IPS-18c (cell line): ENCODE data around the gene CAPN5.

Experiments
- H3K4me3 ChIP-seq: 2 replicates; pipeline ENCODE4 v1.7.0; 2013; ENCODE audit warnings: low read depth, mild to moderate bottlenecking, low read length, moderate library complexity; ENCODE audit not compliant: insufficient read depth
- H3K9me3 ChIP-seq: one replicate; pipeline ENCODE4 v1.6.1; 2013; ENCODE audit warnings: mild to moderate bottlenecking, low read length, moderate library complexity; ENCODE audit not compliant: control insufficient read depth, insufficient read depth

The CAPN5 gene

DNA sequence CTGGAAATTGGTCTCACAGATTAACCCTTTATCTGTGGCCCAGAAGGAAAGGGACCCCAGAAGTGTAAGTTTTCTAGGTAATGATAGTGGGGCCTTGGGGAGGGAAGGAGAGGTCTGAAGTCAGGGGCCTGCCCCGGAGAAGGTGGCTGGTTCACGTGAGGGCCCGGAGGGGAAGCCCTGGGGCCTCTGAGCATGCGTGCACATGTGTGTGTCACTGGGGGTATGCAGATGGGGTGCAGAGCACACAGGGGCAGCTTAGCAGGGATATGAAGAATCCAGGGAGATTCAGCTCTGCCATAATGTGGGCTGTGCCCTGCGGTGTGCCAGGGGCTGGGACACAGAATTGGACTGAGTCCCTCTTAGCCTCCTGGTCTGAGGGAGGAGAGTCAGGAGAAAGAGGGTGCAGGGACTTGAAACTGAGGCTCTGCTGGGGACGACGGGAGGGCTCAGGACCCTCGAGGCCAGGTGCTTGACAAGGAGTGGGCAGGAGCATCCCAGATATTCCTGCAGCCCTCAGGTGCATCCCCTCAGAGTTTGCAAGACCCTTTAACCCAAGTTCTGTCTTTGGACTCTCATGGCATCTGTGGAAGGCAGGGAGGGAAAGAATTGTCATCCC is 76.7 kb downstream of the CAPN5 start:
- Histone ChIP-seq H3K4me3 (no peak overlapping the region), H3K9me3 (no peaks in the 10 kb centered on the region)

DNA sequence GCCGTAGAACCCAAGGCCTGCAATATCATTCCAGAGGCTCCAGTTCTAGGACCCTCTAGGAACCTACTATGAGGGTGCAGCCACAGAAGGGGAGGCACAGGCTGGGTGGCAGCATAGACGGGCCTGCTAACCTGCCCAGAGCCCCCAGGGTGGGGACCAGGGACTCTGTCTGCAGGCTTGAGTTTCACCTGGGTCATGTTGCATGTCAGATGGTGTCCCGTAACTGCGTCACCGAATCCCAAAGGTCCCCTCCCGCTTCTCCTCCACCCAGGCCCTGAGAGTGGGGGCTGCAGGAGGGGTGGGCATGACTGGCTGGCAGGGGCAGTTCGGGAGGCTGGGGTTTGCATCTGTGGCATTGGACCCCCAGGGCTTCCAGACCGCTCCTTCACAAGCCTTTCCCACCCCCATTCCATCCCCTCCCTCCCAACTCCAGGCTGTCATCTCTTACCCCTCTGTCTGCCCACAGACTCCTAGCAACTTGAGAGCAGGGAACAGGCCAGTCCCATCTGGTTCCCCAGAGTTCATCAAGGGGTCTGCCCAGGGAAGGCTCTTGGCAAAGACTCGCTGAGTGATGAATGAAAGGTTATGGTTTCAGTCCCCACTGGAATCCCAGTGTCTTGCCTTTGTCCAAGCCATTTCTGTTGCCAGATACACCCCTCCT is 77.6 kb downstream of the CAPN5 start:
- no peak overlapping the region for H3K4me3 ChIP-seq
- no peaks in the 10 kb centered on the region for H3K9me3 ChIP-seq

DNA sequence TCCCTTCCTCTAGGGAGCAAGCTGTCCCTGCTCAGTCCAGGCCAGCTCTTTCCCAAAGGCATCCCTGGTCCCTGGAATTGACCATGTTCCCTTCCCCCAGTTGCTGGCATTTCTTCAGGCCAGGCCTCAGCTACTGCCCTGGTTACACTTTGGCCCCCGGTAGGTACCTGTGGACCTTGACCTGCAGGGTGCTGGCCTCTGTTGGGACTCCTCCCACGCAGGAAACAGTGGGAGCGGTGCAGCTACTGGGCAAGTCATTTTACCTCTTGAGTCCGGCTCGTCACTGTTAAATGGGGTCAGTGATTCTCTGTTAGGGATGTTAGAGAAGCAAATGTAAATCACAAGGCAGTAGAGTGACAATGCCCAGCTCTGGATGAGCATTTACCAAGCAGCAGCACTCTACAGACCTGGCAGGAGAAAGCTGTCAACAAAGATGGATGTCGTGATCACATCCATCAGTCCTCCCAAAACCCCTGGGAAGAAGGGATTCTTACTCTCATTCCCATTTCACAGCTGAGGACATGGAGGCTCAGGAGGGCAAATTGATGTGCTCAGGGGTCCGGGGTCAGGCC is 78.2 kb downstream of the CAPN5 start:
- H3K4me3 ChIP-seq, result no peak overlapping the region
- H3K9me3 ChIP-seq, result no peaks in the 10 kb centered on the region

DNA sequence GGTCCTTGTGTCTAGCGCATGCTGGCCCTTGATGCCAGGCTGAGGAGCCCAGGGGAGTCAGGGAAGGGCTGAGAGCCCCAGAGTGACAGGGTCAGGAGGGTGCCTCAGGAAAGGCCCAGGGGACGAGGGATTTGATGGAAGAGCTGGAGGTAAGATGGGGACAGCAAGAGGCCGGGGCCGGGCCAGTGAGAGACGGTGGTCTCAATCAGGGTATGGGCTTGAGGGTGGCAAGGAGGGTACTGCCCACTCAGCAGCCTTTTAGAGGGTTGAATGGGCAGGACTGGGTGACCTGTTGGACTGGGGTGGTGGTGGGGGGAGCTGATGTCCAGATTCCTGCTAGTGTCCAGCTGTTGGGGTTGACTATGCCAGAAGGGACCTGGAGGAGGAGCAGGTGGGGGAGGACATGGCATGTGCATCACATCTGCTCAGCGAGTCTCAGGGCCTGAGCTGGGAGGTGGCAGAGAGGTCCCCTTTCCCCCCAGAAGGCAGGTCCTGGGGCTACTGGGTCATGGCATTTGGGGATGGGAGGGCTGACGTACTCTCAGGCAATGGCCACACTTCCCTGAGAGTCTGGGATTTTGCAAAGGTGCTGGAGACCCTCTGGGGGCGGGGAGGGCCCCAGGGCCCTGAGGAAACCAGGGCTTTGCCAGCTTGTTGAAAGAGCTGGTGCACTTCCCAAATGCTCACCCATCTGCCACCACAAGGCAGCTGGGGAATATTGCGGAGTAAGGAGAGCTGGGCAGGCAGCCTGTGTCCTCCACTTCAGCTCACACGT is 79.7 kb downstream of the CAPN5 start:
- Histone ChIP-seq H3K9me3 (no peaks in the 10 kb centered on the region), H3K4me3 (no peak overlapping the region)

DNA sequence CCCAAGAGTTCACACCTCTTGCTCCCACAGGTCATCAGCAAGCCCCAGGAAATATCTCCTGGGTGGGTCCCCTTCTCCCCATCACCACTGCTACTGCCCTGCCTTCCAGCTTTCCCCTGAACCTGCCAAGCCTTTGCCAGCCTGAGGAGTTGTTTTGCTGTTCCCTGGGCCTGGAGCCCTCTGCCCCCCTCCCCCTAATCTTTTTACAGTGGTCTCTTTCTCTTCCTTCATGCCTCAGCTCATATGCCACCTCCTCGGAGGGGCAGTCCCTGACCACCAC is 80.2 kb downstream of the CAPN5 start:
- H3K9me3 ChIP-seq, result no peaks in the 10 kb centered on the region
- 0 out of 2 replicates have a peak overlapping the region, but pooled peaks have one; percentile 62 for H3K4me3 ChIP-seq

DNA sequence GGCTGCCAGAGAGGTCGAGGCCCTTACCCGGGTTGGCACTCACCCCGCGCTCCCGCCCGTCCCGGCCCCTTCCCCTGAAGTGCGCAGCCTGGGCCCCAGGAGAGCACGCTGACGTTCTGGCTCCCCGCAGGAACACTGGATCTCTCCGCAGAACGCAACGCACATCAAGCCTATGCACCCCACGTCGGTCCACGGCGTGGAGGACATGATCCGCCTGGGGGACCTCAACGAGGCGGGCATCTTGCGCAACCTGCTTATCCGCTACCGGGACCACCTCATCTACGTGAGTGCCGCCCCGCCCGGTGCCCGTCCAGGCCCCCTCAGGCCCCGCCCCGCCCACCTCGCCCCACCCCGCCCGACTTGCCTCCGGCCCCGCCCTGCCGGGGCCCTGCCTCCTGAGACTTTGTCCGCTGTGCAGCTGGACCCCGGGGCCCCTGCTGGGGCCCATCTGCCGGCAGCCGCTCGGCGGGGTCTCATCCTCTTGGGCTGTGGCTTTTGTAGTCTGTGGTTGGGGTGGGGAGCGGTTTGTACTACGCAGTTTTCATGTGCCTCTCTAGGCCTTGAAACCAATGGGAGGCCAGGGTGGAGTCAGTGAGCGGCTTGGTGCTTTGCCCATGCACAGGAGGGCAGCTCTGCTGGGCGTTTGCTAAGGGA is 81.0 kb downstream of the CAPN5 start:
- Histone ChIP-seq H3K4me3 (peak overlapping the region; percentile 62), H3K9me3 (no peaks in the 10 kb centered on the region)

DNA sequence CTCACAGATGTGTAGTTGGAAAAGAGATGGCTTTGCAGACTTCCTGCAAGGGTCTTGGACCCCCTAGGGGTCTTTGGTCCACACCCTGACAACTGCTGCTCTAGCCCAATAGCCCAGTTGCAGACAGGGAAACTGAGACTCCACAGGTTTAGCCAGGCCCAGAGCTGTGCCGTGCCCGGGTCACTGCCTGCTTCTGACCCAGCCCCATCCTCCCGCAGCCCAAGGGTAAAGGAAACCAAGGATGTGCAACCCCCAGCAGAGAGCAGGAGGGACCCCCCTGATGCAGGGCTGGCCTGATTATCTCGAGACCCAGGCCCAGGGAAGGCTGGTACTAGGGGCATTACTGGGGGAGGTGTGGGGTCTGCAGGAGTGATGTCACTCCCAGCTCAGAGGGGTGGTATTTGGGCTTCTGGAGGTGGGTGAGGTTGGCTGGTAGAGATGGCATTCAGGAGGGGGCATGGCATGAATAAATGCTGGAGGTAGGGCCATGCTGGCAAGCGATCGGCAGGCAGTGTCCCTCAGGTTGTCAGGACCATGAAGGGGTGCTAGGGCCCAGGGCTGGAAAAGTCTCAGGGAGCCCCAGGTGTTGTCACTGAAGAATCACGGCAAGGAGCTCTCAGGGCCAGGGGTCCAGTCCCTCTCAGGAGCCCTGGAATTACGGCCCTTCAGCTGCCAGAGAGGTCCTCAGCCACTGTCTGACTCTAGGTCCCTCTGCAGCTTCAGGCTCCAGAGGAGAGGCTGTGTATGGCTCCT is 82.4 kb downstream of the CAPN5 start:
- H3K4me3 ChIP-seq, result no peak overlapping the region

DNA sequence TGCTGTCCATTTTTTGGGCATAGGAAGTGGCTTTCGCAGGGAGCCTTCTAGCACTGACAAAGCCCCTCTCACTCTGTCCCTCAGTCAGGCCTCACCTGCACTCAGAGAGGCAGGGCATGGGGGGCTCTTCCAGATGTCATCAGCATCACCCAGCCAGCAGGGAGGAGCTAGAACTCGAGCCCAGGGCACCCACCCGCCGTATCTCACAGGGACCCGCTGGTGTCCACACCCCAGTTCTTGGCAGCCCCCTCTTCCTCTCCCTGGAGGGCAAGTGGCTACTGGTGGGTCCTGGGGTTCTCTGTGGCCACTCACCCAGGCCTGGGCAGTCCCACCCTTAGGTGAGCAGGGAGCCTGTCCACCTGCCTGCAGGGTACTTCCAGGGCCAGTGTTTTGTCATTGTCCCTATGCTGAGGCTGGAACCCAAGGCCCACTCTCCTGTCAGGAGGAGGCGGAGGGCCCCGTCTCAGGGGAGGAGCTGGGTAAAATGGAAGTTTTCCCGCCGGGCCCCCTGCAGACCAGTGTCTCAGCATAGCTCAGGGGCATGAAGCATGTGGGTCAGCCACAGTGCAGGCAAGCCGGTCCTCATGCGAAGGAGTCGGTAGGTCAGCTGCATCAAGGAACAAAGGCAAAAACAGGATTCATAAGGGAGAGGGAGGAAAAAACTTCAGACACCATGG is 83.1 kb downstream of the CAPN5 start:
- no peaks in the 10 kb centered on the region for H3K9me3 ChIP-seq
- no peak overlapping the region for H3K4me3 ChIP-seq

More for the DNA sequence above, 82.4 kb downstream of the CAPN5 start:
- no peaks in the 10 kb centered on the region for H3K9me3 ChIP-seq

DNA sequence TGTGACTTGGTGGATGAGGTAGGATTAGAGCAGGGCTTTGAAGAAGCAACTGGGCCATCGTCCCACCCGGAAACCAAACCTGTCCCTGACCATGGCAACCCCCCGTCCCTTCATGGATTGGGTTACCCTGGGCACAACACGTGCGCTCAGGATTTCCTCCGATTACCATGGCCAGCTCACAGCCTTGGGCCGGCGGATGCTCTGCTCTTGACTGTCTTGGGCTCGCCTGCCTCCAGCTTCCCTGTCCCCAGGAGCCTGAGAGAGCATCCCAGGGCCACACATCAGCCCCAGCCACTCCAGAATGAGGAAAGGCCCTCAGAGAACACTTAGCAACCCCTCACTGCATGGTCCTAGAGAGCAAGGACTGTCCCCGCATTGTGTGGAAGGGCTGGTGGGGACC is 84.1 kb downstream of the CAPN5 start:
- no peaks in the 10 kb centered on the region for H3K9me3 ChIP-seq

DNA sequence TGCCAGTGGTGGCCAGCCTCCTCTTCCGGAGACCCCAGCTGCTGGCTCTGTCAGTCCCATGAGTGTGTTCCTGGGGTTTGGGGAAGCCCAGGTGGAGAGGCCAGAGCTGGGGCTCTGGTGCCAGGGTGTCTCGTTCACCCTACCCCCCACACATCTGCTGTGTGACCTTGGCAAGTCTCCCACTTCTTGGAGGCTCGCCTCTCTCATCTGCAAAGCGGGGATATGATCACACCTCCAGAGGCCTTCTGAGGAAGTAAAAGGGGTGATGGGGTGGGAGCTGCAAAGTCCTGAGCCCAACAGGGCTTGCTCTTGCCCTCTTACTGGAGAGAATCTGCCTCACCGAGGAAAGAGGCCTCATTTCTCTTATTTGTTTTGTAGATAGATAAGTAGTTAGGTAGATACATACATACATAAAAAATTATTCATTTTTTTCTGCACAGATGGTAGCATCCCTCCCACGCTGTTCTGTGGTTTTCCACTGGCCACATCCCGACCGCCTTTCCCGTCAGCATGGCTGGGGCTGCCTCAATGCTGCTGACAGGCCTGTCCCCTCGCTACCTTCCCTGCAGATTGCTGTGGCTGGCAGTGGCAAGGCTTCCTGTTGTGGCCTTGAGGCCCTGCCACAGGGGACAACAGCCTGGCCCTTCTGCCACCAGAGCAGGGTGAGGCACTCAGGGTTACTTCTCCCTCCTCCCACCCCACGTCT is 85.2 kb downstream of the CAPN5 start:
- no peaks in the 10 kb centered on the region for H3K9me3 ChIP-seq
- no peak overlapping the region for H3K4me3 ChIP-seq

More for the DNA sequence above, 84.1 kb downstream of the CAPN5 start:
- H3K4me3 ChIP-seq, result no peak overlapping the region

DNA sequence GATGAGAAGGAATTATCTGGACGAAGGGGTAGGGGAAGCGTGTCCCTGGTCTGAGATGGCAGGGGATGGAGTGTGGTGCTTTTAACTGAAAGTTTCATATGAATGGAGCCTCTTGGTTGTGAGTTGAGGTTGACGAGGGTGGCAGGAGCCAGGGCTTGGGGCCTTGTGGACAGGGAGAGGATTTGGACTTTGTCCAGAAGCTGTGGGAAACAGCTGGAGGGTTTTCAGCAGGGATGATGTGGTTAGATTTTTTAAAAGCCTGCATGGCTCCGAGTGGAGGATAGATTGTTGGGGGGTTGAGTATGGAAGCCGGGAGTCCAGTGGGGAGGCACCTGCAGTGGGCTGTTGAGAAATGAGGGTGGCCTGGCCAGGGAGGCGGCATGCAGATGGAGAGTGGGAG is 86.1 kb downstream of the CAPN5 start:
- H3K4me3 ChIP-seq, result no peak overlapping the region
- no peaks in the 10 kb centered on the region for H3K9me3 ChIP-seq

DNA sequence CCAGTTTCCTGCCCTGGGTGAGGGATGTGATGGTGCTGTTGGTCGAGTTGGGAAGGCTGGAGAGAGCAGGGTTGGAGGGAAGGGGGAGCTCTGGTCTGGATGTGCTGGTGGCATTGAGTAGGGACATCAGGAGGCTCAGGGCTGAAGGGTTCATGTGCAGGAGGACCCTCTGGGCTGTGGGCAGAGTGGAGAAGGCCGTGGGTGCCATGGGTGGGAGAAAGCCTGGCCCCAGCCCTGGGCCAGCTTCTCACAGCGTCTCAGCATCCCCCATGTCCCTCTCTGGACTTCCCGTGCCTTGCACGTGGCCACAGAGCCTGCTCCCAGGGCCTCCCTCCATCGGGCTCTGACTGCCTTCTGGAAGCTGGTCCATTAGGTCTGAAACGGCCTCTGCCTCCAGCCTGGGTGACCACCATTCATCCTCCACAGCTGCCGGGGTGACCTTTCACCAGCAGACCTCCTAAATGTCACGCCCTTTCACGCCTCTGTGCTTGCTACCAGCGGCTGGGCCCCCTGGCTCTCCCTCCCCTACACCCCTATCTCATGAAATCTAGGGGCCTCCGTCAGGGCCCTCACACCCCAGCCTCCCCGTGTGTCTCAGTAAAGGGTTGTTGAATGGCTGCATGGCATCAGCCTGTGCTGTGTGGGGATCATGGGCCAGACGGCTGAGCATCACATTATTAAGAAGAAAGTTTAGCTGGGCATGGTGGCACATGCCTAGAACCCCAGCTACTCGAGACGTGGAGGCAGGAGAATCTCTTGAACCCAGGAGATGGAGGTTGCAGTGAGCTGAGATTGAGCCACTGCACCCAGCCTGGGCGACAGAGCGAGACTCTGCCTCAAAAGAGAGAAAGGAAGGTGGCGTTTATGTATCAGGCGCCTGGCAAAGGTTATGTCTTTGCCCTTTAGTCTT is 86.8 kb downstream of the CAPN5 start:
- H3K4me3 ChIP-seq, result no peak overlapping the region

DNA sequence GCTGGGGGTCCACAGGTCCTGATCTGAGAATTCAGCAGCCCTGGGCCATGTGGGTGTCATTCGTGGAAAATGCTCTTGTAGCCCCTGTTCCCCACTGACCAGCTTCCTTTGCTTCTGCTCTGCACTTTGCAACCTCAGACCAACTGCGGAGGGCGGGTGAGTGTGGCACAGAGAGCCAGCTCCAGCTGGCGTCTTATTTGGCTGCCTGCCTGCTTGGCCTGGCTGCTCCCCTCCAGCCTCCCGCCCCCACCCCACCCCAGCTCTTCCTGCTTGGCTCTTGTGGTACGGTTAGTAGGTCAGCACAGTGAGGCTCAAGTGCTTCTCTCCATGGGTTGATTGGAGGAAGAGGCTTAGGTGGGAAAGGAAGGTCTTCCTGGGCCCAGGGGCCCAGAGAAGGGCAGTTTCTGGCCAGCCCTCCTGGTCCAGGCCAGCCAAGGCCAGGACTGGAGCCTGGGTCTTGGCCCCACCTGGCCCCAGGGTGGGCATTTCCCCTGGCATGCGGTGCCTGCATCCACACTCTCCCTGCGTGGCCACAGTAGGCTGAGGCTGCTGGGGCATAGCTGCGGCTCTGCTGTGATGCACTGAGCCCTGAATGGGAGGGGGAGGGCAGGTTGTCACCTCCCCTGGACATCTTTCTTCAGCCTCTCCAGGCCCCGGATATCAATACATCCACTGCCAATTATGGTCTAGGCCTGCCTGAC is 87.8 kb downstream of the CAPN5 start:
- no peak overlapping the region for H3K4me3 ChIP-seq
- H3K9me3 ChIP-seq, result no peaks in the 10 kb centered on the region

More for the DNA sequence above, 86.8 kb downstream of the CAPN5 start:
- no peaks in the 10 kb centered on the region for H3K9me3 ChIP-seq

DNA sequence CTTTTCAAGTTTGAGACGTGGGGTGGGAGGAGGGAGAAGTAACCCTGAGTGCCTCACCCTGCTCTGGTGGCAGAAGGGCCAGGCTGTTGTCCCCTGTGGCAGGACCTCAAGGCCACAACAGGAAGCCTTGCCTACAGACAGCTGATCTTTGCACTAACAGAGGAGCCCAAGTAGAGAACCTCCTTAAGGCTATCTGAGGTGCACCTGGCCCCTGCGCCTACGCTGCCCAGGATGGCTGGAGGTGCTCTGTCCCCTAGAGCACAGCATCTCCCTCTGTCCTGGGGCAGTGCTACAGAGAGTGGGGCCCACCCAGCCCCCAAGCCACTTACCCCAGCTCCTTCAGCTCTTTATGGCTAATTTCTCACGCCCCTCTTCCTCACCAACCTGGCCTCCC is 88.3 kb downstream of the CAPN5 start:
- no peak overlapping the region for H3K4me3 ChIP-seq
- no peaks in the 10 kb centered on the region for H3K9me3 ChIP-seq
